SU-DHL-6 (cell line): ENCODE results near the gene GABRR1.

Source experiments
- EZH2phosphoT487 ChIP-seq: fragments of 200-600 bp; sonication (generic), shearing (Covaris generic); conservative IDR thresholded peaks from 2 replicates; pipeline ENCODE4 v1.6.1; 2018; ENCODE audit warnings: mild to moderate bottlenecking, antibody characterized with exemption, low read length, moderate library complexity, mixed read lengths
- TF ChIP-seq, protein P1 (sequence below): fragments of 200-600 bp; sonication (generic); IDR thresholded peaks from one replicate; pipeline ENCODE4 v1.5.1; 2017; ENCODE audit warnings: antibody characterized with exemption, mild to moderate bottlenecking, low read length, moderate library complexity; ENCODE audit not compliant: insufficient read depth, poor library complexity, severe bottlenecking

DNA sequence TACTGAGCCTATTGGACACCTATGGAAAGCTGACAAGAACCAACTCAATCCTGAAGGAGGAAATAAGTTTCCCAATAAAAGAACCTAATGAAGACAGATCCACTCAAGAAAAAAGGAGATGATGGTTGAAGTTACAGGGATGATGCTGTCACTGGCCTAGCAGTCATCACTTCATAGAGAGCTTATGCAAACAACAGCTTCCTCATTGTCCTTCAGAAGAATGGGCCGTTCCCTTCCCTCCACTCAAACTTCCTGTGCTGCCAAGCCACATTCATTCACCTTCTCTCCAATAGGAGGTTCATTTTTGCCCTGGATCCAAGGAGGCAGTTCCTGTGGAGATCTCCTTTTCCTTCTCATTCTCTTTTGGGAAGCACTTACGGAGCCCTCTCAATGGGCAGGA is 85.1 kb downstream of the GABRR1 start:
- TF ChIP-seq, protein P1, sequence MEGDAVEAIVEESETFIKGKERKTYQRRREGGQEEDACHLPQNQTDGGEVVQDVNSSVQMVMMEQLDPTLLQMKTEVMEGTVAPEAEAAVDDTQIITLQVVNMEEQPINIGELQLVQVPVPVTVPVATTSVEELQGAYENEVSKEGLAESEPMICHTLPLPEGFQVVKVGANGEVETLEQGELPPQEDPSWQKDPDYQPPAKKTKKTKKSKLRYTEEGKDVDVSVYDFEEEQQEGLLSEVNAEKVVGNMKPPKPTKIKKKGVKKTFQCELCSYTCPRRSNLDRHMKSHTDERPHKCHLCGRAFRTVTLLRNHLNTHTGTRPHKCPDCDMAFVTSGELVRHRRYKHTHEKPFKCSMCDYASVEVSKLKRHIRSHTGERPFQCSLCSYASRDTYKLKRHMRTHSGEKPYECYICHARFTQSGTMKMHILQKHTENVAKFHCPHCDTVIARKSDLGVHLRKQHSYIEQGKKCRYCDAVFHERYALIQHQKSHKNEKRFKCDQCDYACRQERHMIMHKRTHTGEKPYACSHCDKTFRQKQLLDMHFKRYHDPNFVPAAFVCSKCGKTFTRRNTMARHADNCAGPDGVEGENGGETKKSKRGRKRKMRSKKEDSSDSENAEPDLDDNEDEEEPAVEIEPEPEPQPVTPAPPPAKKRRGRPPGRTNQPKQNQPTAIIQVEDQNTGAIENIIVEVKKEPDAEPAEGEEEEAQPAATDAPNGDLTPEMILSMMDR, result no peak
- TF ChIP-seq EZH2phosphoT487, result no peak
